Keratinocyte (primary cell): Measurements from ENCODE around the gene BTBD16. TPM values are rescaled to one million over a fixed set of nuclear protein-coding genes. Genes with fewer than 3 reads are reported as not detected.

Experiments used
- DNase-seq: peaks from one replicate; pipeline ENCODE4 v3.0.0-alpha.2; 2011; ENCODE audit warnings: low read depth, missing footprints, low spot score
- FAIRE-seq: peaks from 2 replicates; lab custom pipeline; 2011; peaks lifted over from hg19 to GRCh38; lab: Jason Lieb, UNC
- H2AFZ ChIP-seq: 2 replicates; pipeline ENCODE4 v1.6.0; 2012; ENCODE audit warnings: low read length, control low read depth, inconsistent platforms; ENCODE audit not compliant: control insufficient read depth
- H3K27ac ChIP-seq: 2 replicates; pipeline ENCODE4 v1.5.1; 2011; ENCODE audit warnings: low read length; ENCODE audit not compliant: control insufficient read depth, insufficient read depth
- H3K27me3 ChIP-seq: 3 replicates; pipeline ENCODE4 v1.6.0; 2011; ENCODE audit warnings: low read length; ENCODE audit not compliant: control insufficient read depth, insufficient read depth; ENCODE audit errors: extremely low read depth
- H3K36me3 ChIP-seq, 2 experiments: 2 replicates in 1 of 2; 3 replicates in 1 of 2; pipeline ENCODE4 v1.5.1; 2011; ENCODE audit warnings: low read length in 2 of 2, mild to moderate bottlenecking in 1 of 2; ENCODE audit not compliant: control insufficient read depth in 2 of 2, insufficient read depth in 2 of 2; ENCODE audit errors: extremely low read depth in 1 of 2
- H3K4me1 ChIP-seq: 3 replicates; pipeline ENCODE4 v1.5.1; 2011; ENCODE audit warnings: low read length; ENCODE audit not compliant: control insufficient read depth, insufficient read depth; ENCODE audit errors: extremely low read depth
- H3K4me2 ChIP-seq: 3 replicates; pipeline ENCODE4 v1.6.0; 2011; ENCODE audit warnings: low read depth, low read length; ENCODE audit not compliant: control insufficient read depth, insufficient read depth; ENCODE audit errors: extremely low read depth
- H3K4me3 ChIP-seq, 3 experiments: fragments of 200-600 bp in 1 of 3; sonication (generic) in 1 of 3; 2 replicates in 2 of 3; 3 replicates in 1 of 3; pipeline ENCODE4 v1.5.1; 2011 to 2016; ENCODE audit warnings: low read length in 3 of 3, mild to moderate bottlenecking in 3 of 3, control low read depth in 2 of 3, inconsistent platforms in 1 of 3, low read depth in 1 of 3, mixed read lengths in 1 of 3, mixed run types in 1 of 3, moderate library complexity in 1 of 3; ENCODE audit not compliant: control insufficient read depth in 2 of 3, insufficient read depth in 2 of 3; ENCODE audit errors: extremely low read depth in 1 of 3
- H3K79me2 ChIP-seq: 2 replicates; pipeline ENCODE4 v1.6.0; 2012; ENCODE audit warnings: low read length; ENCODE audit not compliant: control insufficient read depth, insufficient read depth
- H3K9ac ChIP-seq: 3 replicates; pipeline ENCODE4 v1.6.0; 2011; ENCODE audit warnings: low read length; ENCODE audit not compliant: control insufficient read depth, insufficient read depth; ENCODE audit errors: extremely low read depth
- H3K9me1 ChIP-seq: 3 replicates; pipeline ENCODE4 v1.6.0; 2011; ENCODE audit warnings: low read length; ENCODE audit not compliant: control insufficient read depth, insufficient read depth; ENCODE audit errors: extremely low read depth
- H3K9me3 ChIP-seq: 2 replicates; pipeline ENCODE4 v1.5.1; 2012; ENCODE audit warnings: low read depth, low read length; ENCODE audit not compliant: control insufficient read depth
- H4K20me1 ChIP-seq: 3 replicates; pipeline ENCODE4 v1.6.0; 2011; ENCODE audit warnings: low read length; ENCODE audit not compliant: control insufficient read depth, insufficient read depth; ENCODE audit errors: extremely low read depth
- EZH2 ChIP-seq: IDR thresholded peaks from one replicate; pipeline ENCODE4 v1.6.1; 2012; ENCODE audit warnings: inconsistent platforms, mild to moderate bottlenecking, low read length, moderate library complexity
- dilution Hi-C: fragments of 300-500 bp; cut with MboI; formaldehyde crosslinking; loops from one replicate; pipeline ENCODE4 v1.7.0; 2020; ENCODE audit warnings: low sequenced_read_pairs; ENCODE audit not compliant: extremely low pct_ligation_motif_present
- polyA plus RNA-seq, 5 experiments: library from polyadenylated mRNA; depleted of rRNA in 3 of 5; stranded (reverse) in 3 of 5; stranded (forward) in 1 of 5; unstranded in 1 of 5; fragments of >200 nt; gene quantifications; 1 replicate in 1 of 5; 2 replicates in 3 of 5; 3 replicates in 1 of 5; pipeline versions ENCODE4 v1.2.1 to v1.2.3, GENCODE V29; 2011 to 2012; ENCODE audit warnings: missing spikeins in 2 of 5, low read depth in 1 of 5, low replicate concordance in 1 of 5
- small RNA-seq, 3 experiments: library from RNA; depleted of rRNA; stranded (forward); fragments of <200 nt; gene quantifications; one replicate each; pipeline ENCODE3, GENCODE V24; 2012; ENCODE audit warnings: low read depth in 3 of 3, low replicate concordance in 1 of 3; ENCODE audit not compliant: insufficient read length in 3 of 3
- TF ChIP-seq, protein P1 (sequence below), 3 experiments: IDR thresholded peaks in 1 of 3; conservative IDR thresholded peaks in 1 of 3; optimal IDR thresholded peaks in 1 of 3; 2 replicates in 2 of 3; 3 replicates in 1 of 3; pipeline versions ENCODE3 to v1.5.1; 2011; ENCODE audit warnings: low read length in 3 of 3, mild to moderate bottlenecking in 3 of 3, moderate library complexity in 2 of 3, control low read depth in 1 of 3, inconsistent platforms in 1 of 3; ENCODE audit not compliant: insufficient read depth in 2 of 3; ENCODE audit errors: extremely low read depth in 1 of 3

The BTBD16 gene
- polyA plus RNA-seq, 1 donor (not counting 4 experiments of a cell fraction or from before 2014, with no cell fraction given): 4.9 TPM

DNA sequence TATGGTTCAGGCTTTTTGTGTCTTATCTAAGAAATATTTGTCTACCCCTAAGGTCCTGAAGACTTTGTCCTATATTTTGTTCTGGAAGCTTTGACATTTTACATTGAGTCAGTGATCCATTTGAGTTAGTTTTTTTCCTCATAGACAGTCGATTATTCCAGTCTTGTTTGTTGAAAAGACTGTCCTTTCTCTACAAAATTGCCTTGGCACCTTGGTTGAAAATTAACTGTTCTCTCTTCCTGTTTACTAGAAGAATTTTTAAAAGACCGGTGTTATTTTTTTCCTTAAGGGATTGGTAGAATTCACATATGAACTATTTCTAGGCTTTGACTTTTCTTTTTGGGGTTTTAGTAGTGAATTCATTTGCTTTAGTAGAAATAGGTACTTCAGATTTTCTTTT, 115.4 kb downstream of the BTBD16 start:
- Histone ChIP-seq H3K27me3 (no peaks in the 10 kb centered on the region), H3K9me3 (no peaks in the 10 kb centered on the region), H3K4me1 (peaks cover 9% of the 10 kb centered on the region), H3K79me2 (peaks cover 69% of the 10 kb centered on the region), H2AFZ (no peak overlapping the region), H4K20me1 (peaks cover 2% of the 10 kb centered on the region), H3K36me3 (peaks cover 0 to 4% of the 10 kb centered on the region in 2 experiments), H3K9ac (no peak overlapping the region), H3K4me3 (no peak overlapping the region), H3K27ac (no peak overlapping the region), H3K9me1 (no peaks in the 10 kb centered on the region), H3K4me2 (no peak overlapping the region)
- DNase-seq (no peak), FAIRE-seq (no peak)
- TF ChIP-seq, protein P1, sequence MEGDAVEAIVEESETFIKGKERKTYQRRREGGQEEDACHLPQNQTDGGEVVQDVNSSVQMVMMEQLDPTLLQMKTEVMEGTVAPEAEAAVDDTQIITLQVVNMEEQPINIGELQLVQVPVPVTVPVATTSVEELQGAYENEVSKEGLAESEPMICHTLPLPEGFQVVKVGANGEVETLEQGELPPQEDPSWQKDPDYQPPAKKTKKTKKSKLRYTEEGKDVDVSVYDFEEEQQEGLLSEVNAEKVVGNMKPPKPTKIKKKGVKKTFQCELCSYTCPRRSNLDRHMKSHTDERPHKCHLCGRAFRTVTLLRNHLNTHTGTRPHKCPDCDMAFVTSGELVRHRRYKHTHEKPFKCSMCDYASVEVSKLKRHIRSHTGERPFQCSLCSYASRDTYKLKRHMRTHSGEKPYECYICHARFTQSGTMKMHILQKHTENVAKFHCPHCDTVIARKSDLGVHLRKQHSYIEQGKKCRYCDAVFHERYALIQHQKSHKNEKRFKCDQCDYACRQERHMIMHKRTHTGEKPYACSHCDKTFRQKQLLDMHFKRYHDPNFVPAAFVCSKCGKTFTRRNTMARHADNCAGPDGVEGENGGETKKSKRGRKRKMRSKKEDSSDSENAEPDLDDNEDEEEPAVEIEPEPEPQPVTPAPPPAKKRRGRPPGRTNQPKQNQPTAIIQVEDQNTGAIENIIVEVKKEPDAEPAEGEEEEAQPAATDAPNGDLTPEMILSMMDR (optimal IDR thresholded peaks at IDR 0.05 in 1 of 3, IDR thresholded peaks at IDR 0.05 in 1 of 3, conservative IDR thresholded peaks at IDR 0.05 in 1 of 3; ENCODE audit: extremely low read depth in 1 of 3, insufficient read depth in 2 of 3, low read length in 3 of 3): no peak
- TF ChIP-seq EZH2: no peak
- dilution Hi-C loops: no loop called here

GRCh38 chr10:122387572-122387971, 116.5 kb downstream of the BTBD16 start:
- H3K9ac ChIP-seq: no peak overlapping the region
- no peaks in the 10 kb centered on the region for H3K9me3 ChIP-seq
- H3K36me3 ChIP-seq: peaks cover 0 to 4% of the 10 kb centered on the region in 2 experiments
- no peaks in the 10 kb centered on the region for H3K27me3 ChIP-seq
- H4K20me1 ChIP-seq: peaks cover 2% of the 10 kb centered on the region
- no peak overlapping the region for H3K4me2 ChIP-seq
- dilution Hi-C loops: no loop called here
- no peak overlapping the region for H3K4me3 ChIP-seq
- H3K4me1 ChIP-seq: peaks cover 9% of the 10 kb centered on the region
- peaks cover 68% of the 10 kb centered on the region for H3K79me2 ChIP-seq
- H3K9me1 ChIP-seq: no peaks in the 10 kb centered on the region
- H2AFZ ChIP-seq: no peak overlapping the region
- FAIRE-seq (no peak), DNase-seq (no peak)
- H3K27ac ChIP-seq: no peak overlapping the region
- no peak for TF ChIP-seq EZH2
- TF ChIP-seq, protein P1 (optimal IDR thresholded peaks at IDR 0.05 in 1 of 3, IDR thresholded peaks at IDR 0.05 in 1 of 3, conservative IDR thresholded peaks at IDR 0.05 in 1 of 3; ENCODE audit: extremely low read depth in 1 of 3, insufficient read depth in 2 of 3, low read length in 3 of 3): no peak

Small RNAs within 50 kb of the gene (small RNA-seq; reads per million reads assigned to genes)
- gene RNU6-728P: 0 reads per million in 3 experiments

Other genes with a start within 250 kb of the BTBD16 start
- gene PLEKHA1, start 103.4 kb downstream of the BTBD16 start, polyA plus RNA-seq: 52.8 to 66.7 TPM (median 55.8 TPM) in 3 replicates
- gene ARMS2, start 183.4 kb downstream of the BTBD16 start, polyA plus RNA-seq: 0.08 TPM in 1 of 3 replicates, not detected in the others
- 353 to 506 TPM (median 412 TPM) in 3 replicates for gene HTRA1, start 190.3 kb downstream of the BTBD16 start, polyA plus RNA-seq